ENCODE data around the gene DUSP10. TPM values are rescaled to one million over a fixed set of nuclear protein-coding genes. Genes with fewer than 3 reads are reported as not detected.

The DUSP10 gene
- total RNA-seq, 4 donors from 2014 or later: 2.9 to 7.0 (median 5.9) TPM

DNA sequence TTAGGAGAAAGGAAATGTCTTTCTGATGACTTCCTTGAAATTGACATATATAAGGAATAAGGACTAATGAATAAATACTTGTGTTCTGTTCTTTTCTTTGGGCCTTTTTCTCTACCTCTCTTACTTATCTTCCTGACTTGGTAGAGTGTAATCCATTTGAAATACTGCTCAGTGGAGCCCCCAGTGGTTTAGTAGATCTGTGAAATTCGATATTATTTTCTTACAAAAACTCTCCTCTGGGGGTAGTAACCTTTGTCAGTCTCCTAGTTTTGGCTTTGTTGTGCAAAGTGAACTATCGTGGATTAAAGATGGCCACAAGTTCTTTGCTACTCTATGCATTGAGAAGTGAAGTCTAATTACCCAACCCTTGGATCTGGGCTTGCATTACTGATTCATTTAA lies 48.8 kb downstream of the DUSP10 start:
- DNase-seq (no peak), ATAC-seq (no peak)
- Histone ChIP-seq H3K4me1 (peaks cover 0 to 11% of the 10 kb centered on the region in 2 donors), H3K27me3 (no peaks in the 10 kb centered on the region), H3K4me3 (no peak overlapping the region), H3K9me3 (no peaks in the 10 kb centered on the region), H3K36me3 (no peaks in the 10 kb centered on the region), H3K27ac (no peak overlapping the region)
- in situ Hi-C loops (cut with MboI; ENCODE audit: low sequenced_read_pairs in 4 of 4) (no loop called here), intact Hi-C loops (cut with DNase I; ENCODE audit: low total_unique reads) (no loop called here)
- TF ChIP-seq, protein P1, sequence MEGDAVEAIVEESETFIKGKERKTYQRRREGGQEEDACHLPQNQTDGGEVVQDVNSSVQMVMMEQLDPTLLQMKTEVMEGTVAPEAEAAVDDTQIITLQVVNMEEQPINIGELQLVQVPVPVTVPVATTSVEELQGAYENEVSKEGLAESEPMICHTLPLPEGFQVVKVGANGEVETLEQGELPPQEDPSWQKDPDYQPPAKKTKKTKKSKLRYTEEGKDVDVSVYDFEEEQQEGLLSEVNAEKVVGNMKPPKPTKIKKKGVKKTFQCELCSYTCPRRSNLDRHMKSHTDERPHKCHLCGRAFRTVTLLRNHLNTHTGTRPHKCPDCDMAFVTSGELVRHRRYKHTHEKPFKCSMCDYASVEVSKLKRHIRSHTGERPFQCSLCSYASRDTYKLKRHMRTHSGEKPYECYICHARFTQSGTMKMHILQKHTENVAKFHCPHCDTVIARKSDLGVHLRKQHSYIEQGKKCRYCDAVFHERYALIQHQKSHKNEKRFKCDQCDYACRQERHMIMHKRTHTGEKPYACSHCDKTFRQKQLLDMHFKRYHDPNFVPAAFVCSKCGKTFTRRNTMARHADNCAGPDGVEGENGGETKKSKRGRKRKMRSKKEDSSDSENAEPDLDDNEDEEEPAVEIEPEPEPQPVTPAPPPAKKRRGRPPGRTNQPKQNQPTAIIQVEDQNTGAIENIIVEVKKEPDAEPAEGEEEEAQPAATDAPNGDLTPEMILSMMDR (IDR thresholded peaks at IDR 0.05 in 4 of 5, conservative IDR thresholded peaks at IDR 0.05 in 1 of 5): peak in 1 of 5 experiments; percentile 13
- no peak for TF ChIP-seq POLR2A (IDR thresholded peaks at IDR 0.05)

DNA sequence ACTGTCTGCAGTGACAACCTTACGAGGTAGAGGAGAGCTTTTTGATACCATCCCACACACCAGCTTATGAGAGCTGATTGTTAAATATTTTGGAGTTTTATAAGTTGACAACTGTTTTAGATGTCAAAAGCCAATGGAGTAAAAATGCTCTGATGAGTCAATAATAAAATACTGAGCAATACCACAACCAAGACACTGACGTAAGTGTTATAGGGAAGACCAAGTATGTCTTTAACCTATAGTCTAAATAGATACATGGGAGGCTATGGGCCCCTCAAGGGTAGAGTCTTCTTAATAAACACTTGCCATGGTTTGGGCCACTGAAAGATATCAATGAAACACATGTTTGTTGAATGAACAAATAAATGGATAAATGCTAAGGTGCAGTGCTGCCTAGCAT lies 49.2 kb downstream of the DUSP10 start:
- intact Hi-C loops (cut with DNase I; ENCODE audit: low total_unique reads) (no loop called here), in situ Hi-C loops (cut with MboI; ENCODE audit: low sequenced_read_pairs in 4 of 4) (no loop called here)
- no peak for TF ChIP-seq POLR2A (IDR thresholded peaks at IDR 0.05)
- TF ChIP-seq, protein P1 (IDR thresholded peaks at IDR 0.05 in 4 of 5, conservative IDR thresholded peaks at IDR 0.05 in 1 of 5): no peak
- no peaks in the 10 kb centered on the region for H3K36me3 ChIP-seq
- ATAC-seq (no peak), DNase-seq (no peak)
- no peak overlapping the region for H3K4me3 ChIP-seq
- H3K27me3 ChIP-seq: no peaks in the 10 kb centered on the region
- no peaks in the 10 kb centered on the region for H3K9me3 ChIP-seq
- peaks cover 0 to 10% of the 10 kb centered on the region in 2 donors for H3K4me1 ChIP-seq
- no peak overlapping the region for H3K27ac ChIP-seq

DNA sequence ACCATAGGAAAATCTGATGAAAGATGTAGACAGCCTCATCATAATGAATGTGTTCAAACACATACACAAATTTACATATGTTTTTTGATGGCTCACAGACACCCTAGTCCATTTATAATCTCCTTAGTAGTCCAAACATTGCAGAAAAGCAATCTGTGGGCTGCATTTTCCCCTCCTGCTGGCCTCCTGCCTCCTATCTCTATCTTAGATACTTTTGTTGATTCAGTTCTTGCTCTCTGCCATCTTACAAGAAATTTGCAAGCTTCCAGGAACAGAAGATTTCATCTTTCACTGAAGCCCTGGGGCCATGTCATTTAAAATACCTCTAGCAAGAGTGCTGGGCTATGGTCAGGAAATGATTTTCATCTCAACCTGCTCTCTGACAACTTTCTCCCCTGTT lies 50.6 kb downstream of the DUSP10 start:
- intact Hi-C loops (cut with DNase I; ENCODE audit: low total_unique reads) (no loop called here), in situ Hi-C loops (cut with MboI; ENCODE audit: low sequenced_read_pairs in 4 of 4) (no loop called here)
- no peaks in the 10 kb centered on the region for H3K9me3 ChIP-seq
- no peaks in the 10 kb centered on the region for H3K36me3 ChIP-seq
- no peak for DNase-seq
- peaks cover 0 to 6% of the 10 kb centered on the region in 2 donors for H3K4me1 ChIP-seq
- no peak overlapping the region for H3K27ac ChIP-seq
- no peak overlapping the region for H3K4me3 ChIP-seq
- no peaks in the 10 kb centered on the region for H3K27me3 ChIP-seq
- no peak for ATAC-seq
- TF ChIP-seq, protein P1 (IDR thresholded peaks at IDR 0.05 in 4 of 5, conservative IDR thresholded peaks at IDR 0.05 in 1 of 5): no peak
- TF ChIP-seq POLR2A (IDR thresholded peaks at IDR 0.05): no peak

DNA sequence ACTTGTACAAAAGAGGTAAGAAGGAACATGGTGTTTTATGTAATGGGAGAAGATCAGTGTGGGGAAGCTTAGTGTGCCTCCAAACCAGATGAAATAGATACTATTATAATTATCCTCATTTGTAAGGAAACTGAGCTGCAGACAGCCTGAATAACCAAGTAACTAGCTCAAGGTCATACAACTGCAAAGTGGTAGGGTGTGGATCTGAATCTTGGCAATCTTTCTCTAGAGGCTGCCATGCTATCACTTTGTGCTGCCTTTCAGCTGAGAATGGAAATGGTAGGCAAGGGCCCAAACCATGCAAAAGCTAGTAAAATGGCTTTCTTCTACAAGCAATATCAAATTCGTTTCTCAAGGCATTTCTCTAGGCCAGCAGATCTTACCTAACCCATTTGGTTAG lies 51.0 kb downstream of the DUSP10 start:
- no peaks in the 10 kb centered on the region for H3K9me3 ChIP-seq
- no peak for DNase-seq
- no peak overlapping the region for H3K4me3 ChIP-seq
- in situ Hi-C loops (cut with MboI; ENCODE audit: low sequenced_read_pairs in 4 of 4) (no loop called here), intact Hi-C loops (cut with DNase I; ENCODE audit: low total_unique reads) (no loop called here)
- no peak overlapping the region for H3K27ac ChIP-seq
- TF ChIP-seq, protein P1 (IDR thresholded peaks at IDR 0.05 in 4 of 5, conservative IDR thresholded peaks at IDR 0.05 in 1 of 5): no peak
- no peak for TF ChIP-seq POLR2A (IDR thresholded peaks at IDR 0.05)
- H3K4me1 ChIP-seq: peaks cover 0 to 6% of the 10 kb centered on the region in 2 donors
- no peaks in the 10 kb centered on the region for H3K27me3 ChIP-seq
- H3K36me3 ChIP-seq: no peaks in the 10 kb centered on the region
- ATAC-seq: no peak

DNA sequence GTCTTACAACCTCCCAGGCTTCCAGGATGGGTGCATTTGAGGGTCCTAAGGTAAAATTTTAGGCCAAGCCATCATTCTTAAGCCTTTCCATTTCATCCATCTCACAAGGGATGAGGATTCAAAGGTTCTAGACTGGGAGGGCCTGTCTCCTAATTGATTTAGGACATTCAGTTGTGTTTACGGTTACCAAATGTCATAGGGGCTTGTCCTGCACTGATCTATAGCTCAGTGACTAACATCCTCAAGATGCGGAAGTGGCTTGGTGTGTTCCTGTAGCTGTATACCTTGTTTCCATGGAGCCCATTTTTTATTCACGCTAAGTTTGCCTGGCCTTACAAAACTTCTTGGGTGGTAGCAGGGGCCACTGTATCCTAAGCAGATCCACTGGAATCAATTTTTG lies 52.8 kb downstream of the DUSP10 start:
- Histone ChIP-seq H3K9me3 (no peaks in the 10 kb centered on the region), H3K4me1 (peaks cover 0 to 6% of the 10 kb centered on the region in 2 donors), H3K4me3 (no peak overlapping the region), H3K36me3 (no peaks in the 10 kb centered on the region), H3K27ac (no peak overlapping the region), H3K27me3 (no peaks in the 10 kb centered on the region)
- DNase-seq: no peak
- TF ChIP-seq POLR2A (IDR thresholded peaks at IDR 0.05): no peak
- TF ChIP-seq, protein P1 (IDR thresholded peaks at IDR 0.05 in 4 of 5, conservative IDR thresholded peaks at IDR 0.05 in 1 of 5): no peak
- no peak for ATAC-seq
- in situ Hi-C loops (cut with MboI; ENCODE audit: low sequenced_read_pairs in 4 of 4) (no loop called here), intact Hi-C loops (cut with DNase I; ENCODE audit: low total_unique reads) (no loop called here)
